Stimulated activated CD8-positive, alpha-beta memory T cell treated with anti-CD3 and anti-CD28 coated beads, Interleukin-12 subunit alpha, Interleukin-12 subunit beta, amount 100 ng/mL, for 4 hours (primary cell): Measurements from ENCODE around the gene OXER1.

ENCODE experiments used
- DNase-seq: peaks from one replicate; pipeline ENCODE4 v3.0.0-alpha.2; 2020; ENCODE audit warnings: low read depth

The OXER1 gene

GRCh38 chr2:42769583-42770287 is 5.8 kb upstream of the OXER1 start:
- no peak for DNase-seq

GRCh38 chr2:42768706-42769256 is 4.8 kb upstream of the OXER1 start:
- no peak for DNase-seq

- DNase-seq = no peak
Observed at GRCh38 chr2:42767899-42768705, 4.2 kb upstream of the OXER1 start.

GRCh38 chr2:42767080-42767898 is 3.4 kb upstream of the OXER1 start:
- DNase-seq = no peak

DNA sequence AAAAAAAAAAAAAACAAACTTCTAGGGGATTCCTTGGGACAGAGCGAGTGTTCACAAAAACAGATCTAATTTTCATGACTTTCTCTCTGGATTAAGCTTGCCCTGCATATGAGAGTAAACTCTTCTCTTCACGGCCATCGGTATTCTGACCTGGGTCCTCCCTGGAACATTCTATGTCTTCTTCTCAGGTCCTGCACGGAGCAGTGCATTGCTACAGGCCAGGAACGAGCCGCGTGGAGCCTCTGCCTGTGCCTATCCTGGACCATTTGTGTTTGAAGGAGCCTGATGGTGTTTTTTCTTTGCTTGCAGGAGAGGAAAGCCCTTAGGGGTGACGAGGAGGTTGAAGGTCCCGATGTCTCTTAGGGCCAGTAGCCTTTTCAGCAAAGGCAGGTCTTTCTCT is 1.8 kb upstream of the OXER1 start:
- no peak for DNase-seq

DNA sequence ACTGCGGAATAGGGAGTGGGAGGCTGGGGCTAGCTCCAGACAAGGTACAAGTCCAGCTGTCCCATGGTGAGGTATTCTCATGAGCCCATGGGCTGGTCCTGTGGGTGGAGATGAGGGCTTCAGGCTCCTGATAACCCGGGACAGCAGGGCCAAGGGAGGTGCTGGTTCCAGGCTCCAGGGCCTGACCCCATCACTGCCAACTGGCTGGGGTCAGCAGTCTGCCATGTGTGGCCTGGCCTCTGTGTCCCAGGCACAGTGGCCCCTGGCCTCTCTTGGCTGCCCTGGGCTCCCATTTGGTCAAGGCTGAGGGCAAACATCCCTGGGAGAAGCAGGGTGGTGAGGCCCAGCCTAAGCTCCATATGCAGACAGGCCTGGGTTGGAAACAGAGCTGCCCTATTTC is 966 bp upstream of the OXER1 start:
- DNase-seq = no peak

DNA sequence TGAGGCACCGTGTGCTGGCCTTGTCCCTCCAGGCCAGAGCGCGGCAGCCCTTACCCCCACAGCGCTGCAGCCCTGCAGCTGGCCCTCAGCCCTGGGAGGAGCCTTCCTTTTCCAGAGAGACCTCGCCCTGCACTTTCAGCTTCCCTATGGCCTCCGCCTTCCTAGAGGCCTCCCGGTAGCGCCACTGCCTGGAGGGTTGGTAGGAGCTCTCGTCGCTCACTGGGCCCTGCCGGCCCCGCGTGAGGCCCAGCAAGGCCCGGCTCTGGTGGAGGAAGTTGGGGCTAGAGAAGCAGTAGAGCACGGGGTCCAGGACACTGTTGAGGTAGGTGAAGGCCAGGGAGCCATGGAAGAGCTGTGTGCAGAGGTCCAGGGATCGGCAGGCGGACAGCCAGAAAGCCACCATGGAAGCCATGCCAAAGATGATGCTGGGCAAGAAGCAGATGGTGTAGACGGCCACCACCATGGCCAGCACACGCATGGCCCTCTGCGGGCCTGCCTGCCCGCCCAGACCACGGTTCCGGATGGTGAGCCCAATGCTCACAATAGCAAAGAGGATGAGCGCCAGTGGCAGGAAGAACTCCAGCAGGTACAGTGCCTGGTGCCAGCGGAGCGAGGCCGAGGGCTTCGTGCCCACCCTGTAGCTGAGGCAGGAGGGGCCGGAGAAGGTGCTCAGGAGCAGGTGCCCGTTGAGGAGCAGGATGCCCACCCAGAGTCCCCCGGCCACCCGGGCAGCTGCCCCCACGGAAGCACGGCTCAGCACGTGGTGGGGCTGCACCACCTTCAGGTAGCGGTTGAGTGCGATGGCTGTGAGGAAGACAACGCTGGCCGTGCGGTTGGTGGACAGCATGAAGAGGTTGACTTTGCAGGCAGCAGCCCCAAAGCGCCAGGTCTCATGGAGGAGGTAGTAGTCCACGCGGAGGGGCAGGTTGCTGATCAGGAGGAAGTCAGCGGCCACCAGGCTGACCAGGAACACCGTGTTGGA is 821 bp downstream of the OXER1 start:
- no peak for DNase-seq

DNA sequence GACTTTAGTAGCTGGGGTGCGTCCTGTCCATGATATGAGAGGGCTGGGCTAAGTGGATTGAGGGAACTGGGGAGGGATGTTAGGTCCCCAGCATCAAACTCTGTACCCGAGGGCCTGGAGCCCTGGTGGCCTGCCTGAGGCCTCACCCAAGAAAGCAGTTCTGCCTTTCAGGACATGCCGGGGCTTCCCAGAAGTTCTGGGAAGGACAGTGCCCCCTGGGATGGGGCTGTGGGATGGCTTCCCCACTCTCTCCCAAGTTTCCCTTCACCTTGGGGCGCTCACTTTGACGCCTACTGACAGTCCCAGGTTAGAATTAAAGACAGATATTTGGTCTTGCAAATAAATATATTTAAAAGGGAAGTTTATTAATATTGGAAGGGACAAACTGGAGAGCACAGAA is 1.8 kb downstream of the OXER1 start:
- DNase-seq = no peak

DNA sequence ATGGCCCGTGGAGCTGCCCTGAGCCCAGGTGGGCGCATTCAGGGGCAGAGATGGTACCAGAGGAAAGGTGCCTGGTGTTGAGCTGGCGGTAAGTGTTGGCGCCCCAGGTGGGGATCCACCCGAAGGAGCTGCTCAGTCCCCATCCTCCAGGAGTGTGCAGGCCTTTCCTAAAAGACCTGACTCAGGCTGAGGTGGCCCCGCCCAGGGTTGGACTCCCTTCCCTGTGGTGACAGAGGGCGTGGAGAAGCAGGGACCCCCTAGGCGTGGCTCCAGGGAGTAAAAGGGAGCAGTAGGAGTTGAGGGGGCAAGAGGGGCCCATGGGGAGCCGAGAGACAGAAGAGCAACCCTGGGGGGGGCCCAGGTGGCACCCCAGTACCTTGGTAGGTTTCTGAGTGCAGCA is 2.4 kb downstream of the OXER1 start:
- DNase-seq = no peak

DNA sequence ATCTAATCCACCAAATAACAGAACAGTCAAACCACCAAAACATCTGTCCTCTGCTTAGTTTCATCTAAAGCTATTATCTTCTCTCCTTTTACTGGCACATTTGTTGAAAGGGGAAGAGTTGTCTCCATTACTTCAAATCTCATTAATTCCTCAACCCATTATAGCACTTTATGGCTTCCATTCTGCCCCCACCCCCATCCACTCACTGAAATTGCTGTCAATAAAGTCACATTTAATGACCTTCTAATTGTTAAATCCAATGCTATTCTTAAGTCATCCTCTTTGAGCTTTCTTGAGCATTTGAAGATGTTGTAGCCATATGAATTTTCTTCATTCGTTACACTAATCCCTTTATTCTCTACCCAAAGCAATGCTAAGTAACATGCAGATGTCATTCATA is 5.2 kb downstream of the OXER1 start:
- DNase-seq = no peak

DNA sequence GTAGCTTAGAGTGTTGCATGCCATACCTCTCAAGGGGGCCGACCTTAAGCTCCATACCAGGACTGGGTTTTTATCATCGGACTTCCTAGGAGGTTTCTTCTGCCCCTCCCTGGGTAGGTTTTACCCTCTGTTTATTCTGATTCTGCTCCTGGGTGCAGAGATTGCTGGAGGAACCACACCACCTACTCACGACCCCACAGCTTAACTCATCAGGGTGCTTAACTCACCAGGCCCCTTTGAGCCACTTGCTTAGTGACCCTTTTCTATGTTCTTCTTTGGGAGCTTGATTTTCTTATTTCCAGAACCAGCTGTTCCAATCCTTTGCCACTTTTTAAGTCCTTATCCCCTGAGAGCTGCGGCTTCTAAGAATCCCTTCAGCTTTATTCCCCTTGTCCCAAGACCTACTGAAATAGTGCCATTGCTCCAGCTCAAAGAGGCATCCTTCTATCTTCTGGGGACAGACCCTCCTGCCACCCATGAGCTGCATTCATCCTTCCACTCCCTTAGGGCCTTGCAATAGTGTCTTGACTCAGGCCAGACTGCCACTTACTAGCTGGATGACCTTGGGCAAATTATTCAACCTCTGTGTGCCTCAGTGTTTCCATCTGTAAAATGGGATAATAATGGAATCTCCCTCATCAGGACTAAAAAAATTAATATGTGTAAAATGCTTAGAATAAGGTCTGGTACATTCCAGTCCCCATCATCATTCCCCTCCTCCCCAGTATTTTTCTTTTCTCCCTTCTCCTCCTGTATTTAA is 5.8 kb downstream of the OXER1 start:
- DNase-seq = no peak

DNA sequence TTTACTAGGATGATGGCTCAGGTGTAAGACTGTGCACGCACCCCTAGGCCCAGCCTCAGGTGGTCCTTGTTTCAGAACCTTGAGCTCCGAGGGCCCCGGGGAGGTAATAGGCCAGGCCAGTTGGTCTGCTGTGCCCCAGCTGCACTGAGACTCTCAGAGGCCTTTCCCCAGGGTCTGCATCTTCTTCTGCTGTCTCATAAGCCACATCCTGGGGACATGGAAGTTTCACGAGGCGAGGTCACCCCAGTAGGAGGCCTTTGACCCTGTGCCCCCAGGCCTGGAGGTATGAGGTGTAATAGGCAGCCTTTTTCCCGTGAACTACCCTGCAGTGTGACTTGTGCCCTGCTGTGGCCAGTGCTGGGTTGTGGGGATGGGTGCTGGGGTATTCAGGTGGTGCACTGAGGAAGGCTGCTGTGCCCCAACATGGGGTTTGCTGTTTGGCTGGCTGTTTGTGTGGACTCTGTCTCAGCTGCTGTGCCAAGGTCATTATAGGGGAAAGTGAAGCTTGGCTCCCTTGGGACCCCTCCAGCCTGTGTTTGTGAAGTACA is 6.9 kb downstream of the OXER1 start:
- no peak for DNase-seq

- DNase-seq = no peak
Observed at GRCh38 chr2:42756150-42756775, 7.7 kb downstream of the OXER1 start.

DNA sequence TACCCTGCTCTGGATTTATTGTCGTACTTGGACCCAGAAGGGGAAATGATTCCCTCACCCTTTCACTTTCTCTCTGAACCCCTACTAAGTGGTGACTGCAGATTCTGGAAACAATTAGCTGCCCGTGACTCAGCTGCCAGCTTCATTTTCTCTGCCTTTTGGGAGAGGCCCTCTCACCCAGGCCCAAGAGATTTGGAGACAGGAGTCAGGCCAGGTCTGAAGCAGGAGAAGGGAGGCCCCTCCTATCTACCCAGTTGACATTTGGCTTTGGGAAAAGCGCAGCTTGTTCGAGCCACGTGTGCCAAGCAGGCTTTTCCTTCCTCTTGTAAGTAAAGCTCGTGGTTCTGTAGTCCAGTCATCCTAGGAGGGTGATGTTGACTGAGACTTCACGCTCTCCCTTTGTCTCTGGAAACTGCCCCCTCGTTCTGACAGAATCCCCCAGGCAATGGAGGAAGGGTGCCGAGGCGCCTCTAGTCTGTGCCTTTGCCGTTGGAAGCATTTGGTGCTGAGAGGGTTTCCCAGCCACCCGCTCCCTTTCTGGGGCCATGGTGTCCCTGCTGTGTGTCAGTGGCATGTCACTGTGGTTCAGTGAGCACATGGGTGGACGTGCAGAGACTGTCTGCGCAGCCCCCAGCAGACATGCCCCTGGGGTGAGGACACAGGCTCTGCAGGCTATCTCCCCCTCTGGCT is 8.6 kb downstream of the OXER1 start:
- no peak for DNase-seq

DNA sequence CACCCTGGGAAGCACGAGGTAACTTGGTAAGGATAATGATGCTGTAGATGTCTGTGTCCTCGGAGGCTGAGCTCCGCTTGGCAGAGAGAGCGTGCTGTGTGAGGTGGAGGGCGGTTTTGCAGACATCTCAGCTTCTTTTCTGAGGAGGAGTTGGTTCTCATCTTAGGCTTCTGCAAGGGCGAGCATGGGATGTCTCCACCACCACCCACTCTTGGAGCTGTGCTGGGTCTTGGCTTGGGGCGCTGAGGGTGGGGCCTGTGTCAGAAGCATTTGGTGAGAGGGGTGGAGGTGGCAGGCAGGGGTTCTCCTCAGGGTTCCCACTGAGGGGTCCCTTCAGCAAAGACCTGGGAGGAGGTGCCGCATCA is 9.2 kb downstream of the OXER1 start:
- no peak for DNase-seq

DNA sequence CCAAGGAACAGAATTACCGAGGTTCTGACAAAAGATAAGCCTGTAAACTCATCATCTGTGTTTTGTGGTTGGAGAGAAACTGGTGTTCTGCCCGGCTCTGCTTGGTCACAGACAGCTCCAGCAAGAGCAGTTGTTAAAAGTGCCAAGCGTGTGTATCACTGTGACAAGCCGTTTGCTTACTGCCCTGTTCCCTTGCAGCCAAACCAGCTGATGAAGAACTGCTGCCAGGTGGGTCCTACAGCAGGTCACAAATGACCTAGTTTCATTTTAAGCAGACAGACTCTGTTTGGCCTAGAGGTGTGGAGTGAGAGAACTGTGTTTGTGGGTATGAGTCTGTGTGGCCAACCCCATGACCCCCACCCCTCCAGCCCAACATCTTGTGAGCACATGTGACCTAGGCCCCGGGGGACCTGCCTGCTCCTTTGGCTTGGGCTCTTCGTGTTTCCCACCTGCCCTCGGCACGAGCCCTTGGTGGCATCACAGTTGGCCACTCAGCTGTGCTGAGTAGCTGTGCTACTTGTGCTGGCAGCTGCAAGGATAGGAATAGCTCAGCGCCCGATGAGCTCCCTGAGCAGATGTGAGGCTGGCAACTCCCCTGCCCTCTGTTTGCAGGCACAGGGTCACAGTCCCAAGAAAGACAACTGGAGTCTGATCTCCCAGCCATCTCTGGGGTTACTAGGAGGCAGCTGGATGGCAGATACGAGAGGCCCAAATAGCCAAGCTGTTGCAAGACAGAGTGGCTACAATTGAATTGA is 9.7 kb downstream of the OXER1 start:
- DNase-seq = no peak

GRCh38 chr2:42752816-42753813 is 10.8 kb downstream of the OXER1 start:
- no peak for DNase-seq
